BE2C (cell line): ENCODE data around the gene LHPP.
A peak's percentile ranks its signal among the peaks of the same experiment; 100 is the strongest.

Experiments used
- DNase-seq: peaks from one replicate; pipeline ENCODE4 v3.0.0-alpha.2; 2020
- H3K27me3 ChIP-seq: fragments of 250-450 bp; sonication (Bioruptor Pico); 2 replicates; pipeline ENCODE4 v1.5.1; 2020; ENCODE audit warnings: mild to moderate bottlenecking
- H3K36me3 ChIP-seq: fragments of 250-450 bp; sonication (Bioruptor Pico); 2 replicates; pipeline ENCODE4 v1.5.1; 2020; ENCODE audit warnings: mild to moderate bottlenecking
- H3K4me1 ChIP-seq: fragments of 250-450 bp; sonication (Bioruptor Pico); 2 replicates; pipeline ENCODE4 v1.5.1; 2020
- H3K4me3 ChIP-seq: 2 replicates; pipeline ENCODE4 v1.5.1; 2011; ENCODE audit warnings: low read depth, low read length
- H3K9me3 ChIP-seq: fragments of 250-450 bp; sonication (Bioruptor Pico); 2 replicates; pipeline ENCODE4 v1.5.1; 2020
- CTCF ChIP-seq: IDR thresholded peaks from 2 replicates; pipeline ENCODE4 v1.5.1; 2012; ENCODE audit warnings: mild to moderate bottlenecking, low read depth, low read length

LHPP gene

GRCh38 chr10:124589491-124590041, 127.9 kb downstream of the LHPP start:
- Histone ChIP-seq H3K4me1 (0 out of 2 replicates have a peak, but pooled peaks cover 5% of the 10 kb centered on the region), H3K27me3 (no peaks in the 10 kb centered on the region), H3K4me3 (no peak overlapping the region), H3K36me3 (no peaks in the 10 kb centered on the region), H3K9me3 (no peaks in the 10 kb centered on the region)
- no peak for TF ChIP-seq CTCF
- peak; percentile 1 for DNase-seq

- H3K36me3 ChIP-seq, result no peaks in the 10 kb centered on the region
- H3K4me3 ChIP-seq, result no peak overlapping the region
- H3K4me1 ChIP-seq, result 0 out of 2 replicates have a peak, but pooled peaks cover 5% of the 10 kb centered on the region
- no peaks in the 10 kb centered on the region for H3K9me3 ChIP-seq
- TF ChIP-seq CTCF, result no peak
- H3K27me3 ChIP-seq, result no peaks in the 10 kb centered on the region
- DNase-seq, result no peak
These were observed 128.8 kb downstream of the LHPP start for GRCh38 chr10:124590216-124591122.

GRCh38 chr10:124591123-124591495, 129.5 kb downstream of the LHPP start:
- Histone ChIP-seq H3K27me3 (no peaks in the 10 kb centered on the region), H3K9me3 (no peaks in the 10 kb centered on the region), H3K4me3 (no peak overlapping the region), H3K36me3 (no peaks in the 10 kb centered on the region), H3K4me1 (0 out of 2 replicates have a peak, but pooled peaks cover 5% of the 10 kb centered on the region)
- no peak for TF ChIP-seq CTCF
- DNase-seq, result no peak

- Histone ChIP-seq H3K4me3 (no peak overlapping the region), H3K27me3 (no peaks in the 10 kb centered on the region), H3K36me3 (no peaks in the 10 kb centered on the region), H3K9me3 (no peaks in the 10 kb centered on the region), H3K4me1 (0 out of 2 replicates have a peak, but pooled peaks cover 5% of the 10 kb centered on the region)
- DNase-seq, result no peak
- TF ChIP-seq CTCF, result no peak
These were observed 130.5 kb downstream of the LHPP start for GRCh38 chr10:124592101-124592500.

GRCh38 chr10:124592736-124593430, 131.3 kb downstream of the LHPP start:
- H3K4me3 ChIP-seq, result no peak overlapping the region
- no peaks in the 10 kb centered on the region for H3K27me3 ChIP-seq
- H3K9me3 ChIP-seq, result no peaks in the 10 kb centered on the region
- no peak for TF ChIP-seq CTCF
- H3K4me1 ChIP-seq, result 0 out of 2 replicates have a peak, but pooled peaks cover 5% of the 10 kb centered on the region
- DNase-seq, result peak; percentile 2
- no peaks in the 10 kb centered on the region for H3K36me3 ChIP-seq
